Upper lobe of left lung (tissue), 4 donors: Measurements from ENCODE around the gene COX4I1.

Experiments used
- POLR2A ChIP-seq, 4 donors: fragments of 450-650 bp; IDR thresholded peaks; one replicate each; pipeline ENCODE4 v1.5.1; 2016 to 2017; ENCODE audit warnings: antibody characterized with exemption in 4 of 4, mild to moderate bottlenecking in 2 of 4
- TF ChIP-seq, protein P1 (sequence below), 6 experiments: fragments of 450-650 bp in 4 of 6; fragments of 200-600 bp in 2 of 6; sonication (generic) in 2 of 6; IDR thresholded peaks; one replicate each; pipeline ENCODE4 v1.5.1; 2016 to 2019; ENCODE audit warnings: antibody characterized with exemption in 6 of 6

GRCh38 chr16:85822145-85822544 lies 22.6 kb downstream of the COX4I1 start:
- TF ChIP-seq POLR2A (IDR thresholded peaks at IDR 0.05) = no peak
- TF ChIP-seq, protein P1, sequence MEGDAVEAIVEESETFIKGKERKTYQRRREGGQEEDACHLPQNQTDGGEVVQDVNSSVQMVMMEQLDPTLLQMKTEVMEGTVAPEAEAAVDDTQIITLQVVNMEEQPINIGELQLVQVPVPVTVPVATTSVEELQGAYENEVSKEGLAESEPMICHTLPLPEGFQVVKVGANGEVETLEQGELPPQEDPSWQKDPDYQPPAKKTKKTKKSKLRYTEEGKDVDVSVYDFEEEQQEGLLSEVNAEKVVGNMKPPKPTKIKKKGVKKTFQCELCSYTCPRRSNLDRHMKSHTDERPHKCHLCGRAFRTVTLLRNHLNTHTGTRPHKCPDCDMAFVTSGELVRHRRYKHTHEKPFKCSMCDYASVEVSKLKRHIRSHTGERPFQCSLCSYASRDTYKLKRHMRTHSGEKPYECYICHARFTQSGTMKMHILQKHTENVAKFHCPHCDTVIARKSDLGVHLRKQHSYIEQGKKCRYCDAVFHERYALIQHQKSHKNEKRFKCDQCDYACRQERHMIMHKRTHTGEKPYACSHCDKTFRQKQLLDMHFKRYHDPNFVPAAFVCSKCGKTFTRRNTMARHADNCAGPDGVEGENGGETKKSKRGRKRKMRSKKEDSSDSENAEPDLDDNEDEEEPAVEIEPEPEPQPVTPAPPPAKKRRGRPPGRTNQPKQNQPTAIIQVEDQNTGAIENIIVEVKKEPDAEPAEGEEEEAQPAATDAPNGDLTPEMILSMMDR (IDR thresholded peaks at IDR 0.05) = no peak
